ENCODE measurements around the gene PHLPP1. TPM values are rescaled to one million over a fixed set of nuclear protein-coding genes. Genes with fewer than 3 reads are reported as not detected.
"Not testable (repeated sequence)": the region's sequence is repeated elsewhere in the genome, so short reads cannot be mapped to it uniquely, and the experiment has no call there.

The PHLPP1 gene
- total and polyA plus RNA-seq, 3 experiments from 2014 or later: 0.93 to 14.8 (median 13.5) TPM

- no peaks in the 10 kb centered on the region for H3K9me3 ChIP-seq (ENCODE audit: low read length)
- Mint-ChIP-seq H3K4me3 (no peak overlapping the region), H3K9me3 (no peaks in the 10 kb centered on the region), H3K27ac (no peak overlapping the region), H3K27me3 (no peaks in the 10 kb centered on the region), H3K36me3 (peaks cover 0 to 6% (median 4%) of the 10 kb centered on the region in 3 donors), H3K4me1 (no peaks in the 10 kb centered on the region)
- H3K4me3 ChIP-seq (ENCODE audit: low read length): no peak overlapping the region
- H3K36me3 ChIP-seq (ENCODE audit: insufficient read depth, low read length): no peaks in the 10 kb centered on the region
- no peak for DNase-seq
- no peaks in the 10 kb centered on the region for H3K27me3 ChIP-seq (ENCODE audit: insufficient read depth, low read length, poor library complexity, severe bottlenecking)
- no peak overlapping the region for H3K27ac ChIP-seq (ENCODE audit: low read depth, low read length)
- ChIA-PET CTCF (no interaction called here), POLR2A (no interaction called here)
- no peaks in the 10 kb centered on the region for H3K4me1 ChIP-seq (ENCODE audit: insufficient read depth, low read length)
Measured at GRCh38 chr18:62912885-62913284, 197.5 kb downstream of the PHLPP1 start.

- H3K4me3 Mint-ChIP-seq; H3K4me1 ChIP-seq (ENCODE audit: insufficient read depth, low read length); POLR2A ChIA-PET; H3K9me3 Mint-ChIP-seq; H3K36me3 Mint-ChIP-seq; DNase-seq; CTCF ChIA-PET; H3K4me1 Mint-ChIP-seq; H3K9me3 ChIP-seq (ENCODE audit: low read length); H3K36me3 ChIP-seq (ENCODE audit: insufficient read depth, low read length); H3K27ac Mint-ChIP-seq; H3K27me3 ChIP-seq (ENCODE audit: insufficient read depth, low read length, poor library complexity, severe bottlenecking); H3K4me3 ChIP-seq (ENCODE audit: low read length); H3K27ac ChIP-seq (ENCODE audit: low read depth, low read length); H3K27me3 Mint-ChIP-seq: not testable (repeated sequence)
Measured at GRCh38 chr18:62913824-62914223, 198.5 kb downstream of the PHLPP1 start.

- no peak for DNase-seq
- Mint-ChIP-seq H3K27me3 (no peaks in the 10 kb centered on the region), H3K9me3 (no peaks in the 10 kb centered on the region), H3K4me1 (no peaks in the 10 kb centered on the region), H3K36me3 (peaks cover 2 to 8% (median 7%) of the 10 kb centered on the region in 3 donors), H3K4me3 (no peak overlapping the region), H3K27ac (no peak overlapping the region)
- ChIA-PET CTCF (no interaction called here), POLR2A (no interaction called here)
- Histone ChIP-seq H3K4me3 (ENCODE audit: low read length) (no peak overlapping the region), H3K27ac (ENCODE audit: low read depth, low read length) (no peak overlapping the region), H3K27me3 (ENCODE audit: insufficient read depth, low read length, poor library complexity, severe bottlenecking) (no peaks in the 10 kb centered on the region), H3K4me1 (ENCODE audit: insufficient read depth, low read length) (no peaks in the 10 kb centered on the region), H3K36me3 (ENCODE audit: insufficient read depth, low read length) (peaks cover 1% of the 10 kb centered on the region), H3K9me3 (ENCODE audit: low read length) (no peaks in the 10 kb centered on the region)
Measured at GRCh38 chr18:62914871-62915392, 199.6 kb downstream of the PHLPP1 start.

GRCh38 chr18:62918361-62918760, 203.0 kb downstream of the PHLPP1 start:
- Mint-ChIP-seq H3K36me3 (peaks cover 14 to 26% (median 18%) of the 10 kb centered on the region in 3 donors), H3K9me3 (no peaks in the 10 kb centered on the region), H3K27me3 (no peaks in the 10 kb centered on the region), H3K4me1 (no peaks in the 10 kb centered on the region), H3K4me3 (no peak overlapping the region), H3K27ac (no peak overlapping the region)
- H3K36me3 ChIP-seq (ENCODE audit: insufficient read depth, low read length): peaks cover 5% of the 10 kb centered on the region
- ChIA-PET POLR2A (no interaction called here), CTCF (no interaction called here)
- no peaks in the 10 kb centered on the region for H3K27me3 ChIP-seq (ENCODE audit: insufficient read depth, low read length, poor library complexity, severe bottlenecking)
- no peaks in the 10 kb centered on the region for H3K4me1 ChIP-seq (ENCODE audit: insufficient read depth, low read length)
- DNase-seq: no peak
- H3K4me3 ChIP-seq (ENCODE audit: low read length): no peak overlapping the region
- H3K9me3 ChIP-seq (ENCODE audit: low read length): no peaks in the 10 kb centered on the region
- H3K27ac ChIP-seq (ENCODE audit: low read depth, low read length): no peak overlapping the region

GRCh38 chr18:62919109-62919838, 203.9 kb downstream of the PHLPP1 start:
- Mint-ChIP-seq H3K36me3 (peaks cover 14 to 26% (median 18%) of the 10 kb centered on the region in 3 donors), H3K4me3 (no peak overlapping the region), H3K27me3 (no peaks in the 10 kb centered on the region), H3K27ac (no peak overlapping the region), H3K4me1 (no peaks in the 10 kb centered on the region), H3K9me3 (no peaks in the 10 kb centered on the region)
- ChIA-PET CTCF (no interaction called here), POLR2A (no interaction called here)
- Histone ChIP-seq H3K27ac (ENCODE audit: low read depth, low read length) (no peak overlapping the region), H3K9me3 (ENCODE audit: low read length) (no peaks in the 10 kb centered on the region), H3K4me1 (ENCODE audit: insufficient read depth, low read length) (no peaks in the 10 kb centered on the region), H3K36me3 (ENCODE audit: insufficient read depth, low read length) (peaks cover 5% of the 10 kb centered on the region), H3K4me3 (ENCODE audit: low read length) (no peak overlapping the region), H3K27me3 (ENCODE audit: insufficient read depth, low read length, poor library complexity, severe bottlenecking) (no peaks in the 10 kb centered on the region)
- DNase-seq: no peak

- no peaks in the 10 kb centered on the region for H3K4me1 Mint-ChIP-seq
- H3K27ac ChIP-seq (ENCODE audit: low read depth, low read length): no peak overlapping the region
- no peaks in the 10 kb centered on the region for H3K27me3 ChIP-seq (ENCODE audit: insufficient read depth, low read length, poor library complexity, severe bottlenecking)
- no peaks in the 10 kb centered on the region for H3K27me3 Mint-ChIP-seq
- no peak overlapping the region for H3K4me3 ChIP-seq (ENCODE audit: low read length)
- H3K36me3 Mint-ChIP-seq: peaks cover 16 to 26% (median 17%) of the 10 kb centered on the region in 3 donors
- CTCF ChIA-PET: no interaction called here
- H3K9me3 ChIP-seq (ENCODE audit: low read length): no peaks in the 10 kb centered on the region
- peaks cover 0 to 5% (median 1%) of the 10 kb centered on the region in 5 donors for H3K9me3 Mint-ChIP-seq
- H3K27ac Mint-ChIP-seq: no peak overlapping the region
- no peak for DNase-seq
- H3K4me1 ChIP-seq (ENCODE audit: insufficient read depth, low read length): no peaks in the 10 kb centered on the region
- no peak overlapping the region for H3K4me3 Mint-ChIP-seq
- H3K36me3 ChIP-seq (ENCODE audit: insufficient read depth, low read length): peaks cover 1% of the 10 kb centered on the region
- POLR2A ChIA-PET: no interaction called here
Measured at GRCh38 chr18:62925031-62925688, 209.8 kb downstream of the PHLPP1 start.

- Histone ChIP-seq H3K9me3 (ENCODE audit: low read length) (no peaks in the 10 kb centered on the region), H3K27ac (ENCODE audit: low read depth, low read length) (no peak overlapping the region), H3K27me3 (ENCODE audit: insufficient read depth, low read length, poor library complexity, severe bottlenecking) (no peaks in the 10 kb centered on the region), H3K36me3 (ENCODE audit: insufficient read depth, low read length) (no peaks in the 10 kb centered on the region), H3K4me3 (ENCODE audit: low read length) (no peak overlapping the region), H3K4me1 (ENCODE audit: insufficient read depth, low read length) (no peaks in the 10 kb centered on the region)
- CTCF ChIA-PET: no interaction called here
- Mint-ChIP-seq H3K27ac (no peak overlapping the region), H3K27me3 (no peaks in the 10 kb centered on the region), H3K4me3 (no peak overlapping the region), H3K9me3 (peaks cover 4 to 27% (median 15%) of the 10 kb centered on the region in 5 donors), H3K36me3 (peaks cover 3 to 29% (median 13%) of the 10 kb centered on the region in 3 donors), H3K4me1 (no peaks in the 10 kb centered on the region)
- DNase-seq: no peak
- POLR2A ChIA-PET: no interaction called here
Measured at GRCh38 chr18:62928326-62928725, 213.0 kb downstream of the PHLPP1 start.

- no peak overlapping the region for H3K27ac Mint-ChIP-seq
- H3K36me3 Mint-ChIP-seq: peaks cover 3 to 25% (median 6%) of the 10 kb centered on the region in 3 donors
- peaks cover 4 to 27% (median 20%) of the 10 kb centered on the region in 5 donors for H3K9me3 Mint-ChIP-seq
- Histone ChIP-seq H3K27me3 (ENCODE audit: insufficient read depth, low read length, poor library complexity, severe bottlenecking) (no peaks in the 10 kb centered on the region), H3K4me1 (ENCODE audit: insufficient read depth, low read length) (no peaks in the 10 kb centered on the region), H3K4me3 (ENCODE audit: low read length) (no peak overlapping the region), H3K9me3 (ENCODE audit: low read length) (no peaks in the 10 kb centered on the region), H3K27ac (ENCODE audit: low read depth, low read length) (no peak overlapping the region), H3K36me3 (ENCODE audit: insufficient read depth, low read length) (no peaks in the 10 kb centered on the region)
- ChIA-PET POLR2A (no interaction called here), CTCF (no interaction called here)
- H3K4me3 Mint-ChIP-seq: no peak overlapping the region
- DNase-seq: no peak
- no peaks in the 10 kb centered on the region for H3K27me3 Mint-ChIP-seq
- H3K4me1 Mint-ChIP-seq: peaks cover 0 to 3% (median 0%) of the 10 kb centered on the region in 3 donors
Measured at GRCh38 chr18:62933261-62933887, 218.0 kb downstream of the PHLPP1 start.
